GM18858 (cell line): ENCODE measurements around the gene BLOC1S6.

Experiments used
- ATAC-seq: cut with Tn5 transposase; IDR thresholded peaks from one replicate; pipeline ENCODE4 v1.9.1; 2021; ENCODE audit not compliant: unreplicated experiment

Gene BLOC1S6, protein sequence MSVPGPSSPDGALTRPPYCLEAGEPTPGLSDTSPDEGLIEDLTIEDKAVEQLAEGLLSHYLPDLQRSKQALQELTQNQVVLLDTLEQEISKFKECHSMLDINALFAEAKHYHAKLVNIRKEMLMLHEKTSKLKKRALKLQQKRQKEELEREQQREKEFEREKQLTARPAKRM

DNA sequence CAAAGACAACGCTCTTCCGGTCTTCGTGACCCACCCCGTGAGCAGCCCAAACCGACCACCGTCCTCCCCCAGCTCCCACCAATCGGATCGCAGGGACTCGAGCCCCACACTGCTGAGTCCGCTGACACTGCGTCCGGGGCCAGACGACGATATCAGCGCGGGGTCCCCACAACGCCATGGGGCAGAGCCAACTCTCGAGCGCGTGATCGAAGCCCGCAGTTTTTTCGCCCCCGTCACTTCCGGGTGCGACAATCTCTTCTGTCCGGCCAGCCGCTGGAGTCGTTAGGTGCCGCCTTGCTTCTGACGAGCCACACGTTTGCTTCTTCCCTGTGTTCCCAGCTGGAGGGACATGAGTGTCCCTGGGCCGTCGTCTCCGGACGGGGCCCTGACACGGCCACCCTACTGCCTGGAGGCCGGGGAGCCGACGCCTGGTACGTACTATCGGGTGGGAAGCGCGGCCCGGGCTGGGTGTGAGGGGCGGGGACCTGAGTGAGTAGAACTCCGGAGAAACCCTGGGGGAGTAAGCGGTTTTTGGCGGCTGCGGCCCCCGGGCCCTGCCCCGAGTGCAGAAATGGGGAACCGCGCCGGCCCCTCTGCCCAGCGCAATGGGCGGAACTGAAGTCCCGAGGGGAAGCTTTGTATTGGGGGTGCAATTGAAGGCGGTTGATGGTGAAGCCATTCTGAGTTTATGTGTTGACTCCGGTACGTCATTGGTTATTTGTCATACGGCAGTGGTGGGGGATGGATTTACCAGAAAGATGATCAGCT is at the start of gene BLOC1S6:
TSS of gene BLOC1S6 (plus strand) at position 285 of the 768 bp plus-strand sequence. CDS start at position 350, 65 bp downstream.
- ATAC-seq = peak; percentile 56

DNA sequence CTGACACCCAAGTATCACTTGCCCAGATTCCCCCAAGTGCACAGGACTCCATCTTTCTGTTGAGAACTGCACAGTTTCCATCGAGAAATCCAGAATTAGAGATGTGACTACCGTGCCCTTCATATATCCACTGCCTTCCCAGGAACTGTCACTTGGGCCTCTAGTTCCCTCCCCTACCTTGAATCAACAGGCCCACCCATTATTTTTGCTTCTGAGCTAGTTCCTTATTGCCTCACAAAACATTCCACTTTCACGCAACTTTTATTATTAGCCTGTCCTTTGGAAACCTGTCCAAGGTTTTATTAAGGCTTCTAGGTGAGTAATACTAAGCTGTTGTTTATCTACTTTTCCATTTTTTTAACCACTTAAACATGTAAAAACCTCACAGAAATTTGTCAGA is 47.5 kb upstream of the BLOC1S6 start:
- ATAC-seq = no peak

DNA sequence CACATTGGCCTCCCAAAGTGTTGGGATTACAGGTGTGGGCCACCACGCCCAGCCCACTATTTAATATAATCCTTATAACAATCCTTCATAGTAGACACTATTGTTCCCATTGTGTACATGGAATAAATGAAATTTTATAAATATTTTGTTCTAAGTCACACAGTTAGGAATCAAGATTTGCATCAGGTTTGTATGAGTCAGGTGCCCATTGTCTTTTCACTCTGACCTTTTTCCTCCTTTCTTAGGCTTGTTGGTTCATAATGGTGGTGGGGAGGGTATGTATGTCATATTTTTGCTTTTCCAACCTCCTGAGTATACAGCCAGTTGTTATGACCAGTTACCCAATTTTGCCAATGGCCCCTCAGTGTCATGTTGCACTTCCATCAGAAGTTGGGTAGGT is 46.6 kb upstream of the BLOC1S6 start:
- ATAC-seq = no peak

DNA sequence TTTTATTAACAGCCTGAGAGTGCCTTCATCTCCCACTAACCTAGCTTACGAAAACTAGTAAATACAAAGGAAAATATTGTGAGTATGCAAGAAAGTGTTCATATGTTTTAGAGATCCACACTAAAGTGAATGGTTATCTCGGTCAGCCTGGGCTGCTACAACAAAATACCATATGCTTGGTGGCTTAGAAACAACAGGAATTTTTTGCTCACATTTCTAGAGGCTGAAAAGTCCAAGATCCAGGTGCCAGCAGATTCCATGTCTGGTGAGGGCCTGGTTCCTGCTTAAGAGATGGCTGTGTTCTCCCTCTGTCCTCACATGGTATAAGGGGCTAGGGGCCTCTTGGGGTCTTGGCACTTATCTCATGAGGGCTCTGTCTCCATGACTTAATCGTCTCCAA is 44.1 kb upstream of the BLOC1S6 start:
- no peak for ATAC-seq

DNA sequence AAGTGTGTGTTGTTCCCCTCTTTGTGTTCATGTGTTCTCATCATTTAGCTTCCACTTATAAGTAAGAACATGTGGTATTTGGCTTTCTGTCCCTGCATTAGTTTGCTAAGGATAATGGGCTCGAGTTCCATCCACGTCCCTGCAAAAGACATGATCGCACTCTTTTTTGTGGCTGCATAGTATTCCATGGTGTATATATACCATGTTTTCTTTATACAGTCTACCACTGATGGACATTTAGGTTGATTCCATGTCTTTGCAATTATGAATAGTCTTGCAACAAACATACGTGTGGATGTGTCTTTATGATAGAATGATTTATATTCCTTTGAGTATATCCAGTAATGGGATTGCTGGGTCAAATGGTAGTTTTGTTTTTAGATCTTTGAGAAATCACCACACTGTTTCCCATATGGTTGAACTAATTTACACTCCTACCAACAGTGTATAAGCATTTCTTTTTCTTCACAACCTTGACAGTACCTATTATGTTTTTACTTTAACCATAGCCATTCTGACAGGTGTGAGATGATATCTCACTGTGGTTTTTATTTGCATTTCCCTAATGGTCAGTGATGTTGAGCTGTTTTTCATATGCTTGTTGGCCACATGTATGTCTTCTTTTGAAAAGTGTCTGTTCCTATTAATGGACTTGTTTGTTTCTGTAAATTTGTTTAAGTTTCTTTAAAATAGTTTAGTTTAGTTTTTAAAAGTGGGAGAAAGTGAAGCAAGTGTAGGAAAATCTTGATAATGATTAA is 42.7 kb upstream of the BLOC1S6 start:
- no peak for ATAC-seq

DNA sequence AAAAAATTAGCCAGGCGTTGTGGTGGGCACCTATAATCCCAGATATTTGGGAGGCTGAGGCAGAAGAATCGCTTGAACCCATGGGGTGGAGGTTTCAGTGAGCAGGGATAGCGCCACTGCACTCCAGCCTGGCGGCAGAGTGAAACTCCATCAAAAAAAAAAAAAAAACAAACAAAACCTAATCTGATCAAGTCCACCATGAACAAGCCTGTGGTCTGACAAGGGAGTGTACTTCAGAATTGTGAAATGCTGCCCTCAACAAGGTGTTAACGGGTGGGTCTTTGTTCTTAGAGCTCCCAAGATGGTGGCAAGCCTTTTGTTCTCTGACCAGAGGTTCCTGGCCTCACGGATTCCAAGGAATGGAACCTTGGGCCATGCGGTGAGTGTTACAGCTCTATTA is 40.4 kb upstream of the BLOC1S6 start:
- ATAC-seq = no peak

DNA sequence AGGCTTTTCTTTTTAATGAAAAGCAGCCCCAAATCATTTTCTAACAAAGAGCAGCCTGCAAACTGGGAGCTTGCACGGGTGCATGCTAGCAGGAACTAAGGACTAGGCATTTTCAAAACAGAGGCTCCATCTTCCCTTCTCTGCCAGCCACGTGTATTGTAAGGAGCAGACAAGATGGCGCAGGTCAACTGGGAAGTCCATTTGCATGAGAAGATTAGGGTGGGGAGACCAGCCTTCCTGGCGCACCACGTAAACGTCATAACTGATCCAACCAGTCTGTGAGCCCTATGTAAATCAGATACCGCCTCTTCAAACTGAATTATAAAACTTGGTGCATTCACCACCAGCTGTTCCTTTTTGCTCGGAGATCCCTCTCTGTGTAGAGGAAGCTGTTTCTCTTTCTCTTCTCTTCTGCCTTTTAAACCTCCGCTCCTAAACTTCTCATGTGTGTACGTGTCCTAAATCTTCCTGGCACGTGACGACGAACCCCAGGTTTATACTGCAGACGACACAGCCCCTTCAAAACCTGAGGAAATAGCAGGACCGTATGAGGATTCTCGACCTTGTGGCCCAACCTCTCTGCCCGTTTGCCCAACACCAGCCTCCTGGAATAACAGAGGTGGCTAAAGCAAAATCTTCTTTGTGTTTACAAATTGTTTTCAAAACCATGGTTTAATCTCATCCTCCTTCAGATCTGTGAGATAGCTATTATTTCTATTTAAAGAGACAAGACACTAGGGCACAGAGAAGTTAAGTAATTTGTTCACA is 38.2 kb upstream of the BLOC1S6 start:
- no peak for ATAC-seq

DNA sequence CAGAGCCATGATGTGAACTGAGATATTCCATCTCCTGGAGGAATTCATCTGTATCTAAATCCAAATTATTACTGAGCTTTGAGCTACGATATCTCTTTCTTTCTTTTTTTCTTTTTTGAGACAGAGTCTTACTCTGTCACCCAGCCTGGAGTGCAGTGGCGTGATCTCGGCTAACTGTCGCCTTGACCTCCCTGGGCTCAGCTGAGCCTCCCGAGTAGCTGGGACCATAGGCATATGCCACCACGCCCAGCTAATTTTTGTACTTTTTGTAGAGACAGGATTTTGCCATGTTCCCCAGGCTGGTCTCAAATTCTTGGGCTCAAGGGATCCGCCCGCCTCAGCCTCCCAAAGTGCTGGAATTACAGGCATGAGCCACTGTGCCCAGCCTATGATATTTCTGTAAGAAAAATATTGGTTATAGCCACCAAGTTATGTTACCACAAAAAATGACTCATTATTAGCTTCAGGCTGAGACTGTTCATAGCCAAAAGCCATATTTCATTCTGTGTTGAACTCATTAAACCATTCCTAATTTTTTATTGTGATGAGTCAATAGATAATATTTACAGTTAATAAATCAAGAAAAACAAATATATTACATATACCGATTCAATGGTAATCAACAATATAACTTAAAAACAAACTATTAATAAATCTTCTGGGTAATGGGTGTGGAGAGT is 37.5 kb upstream of the BLOC1S6 start:
- ATAC-seq = no peak

DNA sequence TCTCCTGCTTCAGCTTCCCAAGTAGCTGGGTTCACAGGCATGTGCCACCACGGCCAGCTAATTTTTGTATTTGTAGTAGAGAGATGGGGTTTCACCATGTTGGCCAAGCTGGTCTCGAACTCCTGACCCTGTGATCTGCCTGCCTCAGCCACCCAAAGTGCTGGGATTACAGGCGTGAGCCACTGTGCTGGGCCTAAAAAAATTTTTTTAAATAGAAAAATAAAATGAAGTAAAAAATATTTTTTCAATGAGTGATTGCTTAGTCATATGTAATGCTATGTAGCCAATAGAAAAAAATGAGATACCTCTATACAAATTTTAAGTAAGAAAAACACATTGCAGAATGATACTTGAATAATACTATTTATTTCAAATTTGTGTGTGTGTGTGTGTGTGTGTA is 36.7 kb upstream of the BLOC1S6 start:
- no peak for ATAC-seq

DNA sequence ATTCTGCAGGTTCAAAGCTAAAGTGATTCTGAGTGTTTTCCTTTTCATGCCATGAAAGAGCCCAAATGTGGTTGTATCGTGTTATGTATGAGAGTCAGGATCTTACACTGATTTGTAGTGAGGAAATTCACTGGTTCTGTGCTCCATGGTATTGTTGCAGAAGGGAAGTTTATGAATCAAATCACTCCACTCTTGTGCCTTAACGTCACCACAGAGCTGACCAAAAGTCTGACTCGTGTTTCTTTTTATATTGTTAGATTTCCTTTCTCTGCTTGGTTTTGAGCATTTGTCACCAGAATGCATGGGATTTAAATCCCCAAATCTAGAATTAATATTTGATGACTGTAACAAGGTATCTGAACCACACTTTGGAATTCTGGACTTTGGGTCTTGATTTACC is 35.5 kb upstream of the BLOC1S6 start:
- no peak for ATAC-seq

DNA sequence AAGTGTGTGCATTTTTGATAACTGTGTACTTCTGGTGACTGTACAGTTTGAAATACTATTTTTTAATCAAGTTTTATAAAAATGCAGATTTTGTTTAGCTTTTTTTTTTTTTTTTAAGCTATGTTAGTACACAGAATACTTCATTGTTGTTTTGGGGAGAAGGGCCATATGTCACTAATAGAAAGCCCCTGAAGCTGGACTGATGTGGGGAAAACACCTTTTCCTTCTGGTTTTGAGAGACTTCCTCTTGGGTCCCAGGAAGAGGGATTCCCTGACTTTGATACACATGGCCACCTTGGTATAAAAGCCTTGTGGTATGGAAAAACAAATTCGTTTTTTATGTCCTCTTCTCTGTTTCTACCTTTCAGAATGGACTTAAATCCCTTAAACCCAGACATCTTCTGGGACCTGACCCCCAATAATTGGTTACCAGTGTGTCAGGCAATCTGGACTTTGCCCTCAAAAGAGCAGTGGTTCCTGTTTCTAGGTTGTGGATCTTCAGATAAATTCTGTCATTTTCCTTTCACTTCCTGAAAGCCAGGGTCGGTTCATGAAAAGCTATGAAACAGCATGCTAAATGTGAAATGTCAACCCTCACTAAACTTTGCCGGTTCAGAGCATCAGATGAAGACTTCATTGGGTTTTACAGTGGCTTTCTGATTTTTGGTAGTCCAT is 31.1 kb upstream of the BLOC1S6 start:
- ATAC-seq = no peak

DNA sequence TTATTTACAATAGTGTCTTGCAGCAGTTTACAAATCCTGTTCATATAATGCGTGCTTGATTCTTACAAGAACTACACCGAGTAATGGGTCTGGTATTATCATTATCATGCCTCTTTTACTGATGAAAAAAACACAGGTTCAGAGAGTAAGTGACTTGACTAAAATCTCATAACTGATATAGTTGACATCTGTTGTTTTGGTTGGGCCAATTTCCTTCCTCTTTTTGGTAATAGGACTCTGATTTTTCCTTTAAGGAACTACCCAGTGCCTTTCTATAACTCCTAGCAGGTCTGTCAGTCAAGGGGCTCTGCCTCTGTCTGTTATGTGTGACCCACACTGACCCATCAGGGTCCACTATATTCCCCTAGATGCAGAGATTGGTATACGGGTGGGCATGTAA is 14.6 kb upstream of the BLOC1S6 start:
- ATAC-seq = no peak

DNA sequence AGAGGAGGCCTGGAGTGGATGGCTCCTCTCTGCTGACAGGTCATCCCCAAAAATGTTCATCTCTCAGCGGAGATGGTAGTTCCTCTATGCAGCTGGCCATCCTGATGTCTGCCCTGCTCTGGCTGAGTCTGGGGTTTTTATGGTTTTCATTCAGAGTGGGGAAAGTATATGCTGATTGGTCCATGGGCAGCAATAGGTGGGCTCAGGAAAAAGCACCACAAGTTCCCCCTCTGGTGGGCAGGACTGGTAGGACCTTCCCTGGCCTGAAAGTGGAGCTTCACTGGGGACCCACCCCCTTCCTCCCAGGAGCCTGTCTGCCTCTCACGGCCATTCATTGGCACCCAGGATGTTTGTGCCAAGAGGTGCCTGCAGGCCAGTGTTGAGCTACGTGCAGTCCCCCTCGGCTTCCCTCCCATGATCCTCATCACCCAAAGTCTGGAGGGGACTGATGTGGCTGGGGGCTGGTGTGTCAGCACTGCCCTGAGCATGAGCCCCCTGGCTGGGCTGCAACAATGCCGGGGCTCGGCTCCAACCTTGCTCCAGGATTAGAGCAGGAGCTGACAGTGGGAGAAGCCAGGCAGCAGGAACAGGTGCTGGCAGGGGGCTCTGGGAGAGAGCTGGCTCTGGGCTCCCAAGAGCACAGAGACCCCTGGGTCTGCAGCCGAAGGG is 13.1 kb upstream of the BLOC1S6 start:
- ATAC-seq = no peak

DNA sequence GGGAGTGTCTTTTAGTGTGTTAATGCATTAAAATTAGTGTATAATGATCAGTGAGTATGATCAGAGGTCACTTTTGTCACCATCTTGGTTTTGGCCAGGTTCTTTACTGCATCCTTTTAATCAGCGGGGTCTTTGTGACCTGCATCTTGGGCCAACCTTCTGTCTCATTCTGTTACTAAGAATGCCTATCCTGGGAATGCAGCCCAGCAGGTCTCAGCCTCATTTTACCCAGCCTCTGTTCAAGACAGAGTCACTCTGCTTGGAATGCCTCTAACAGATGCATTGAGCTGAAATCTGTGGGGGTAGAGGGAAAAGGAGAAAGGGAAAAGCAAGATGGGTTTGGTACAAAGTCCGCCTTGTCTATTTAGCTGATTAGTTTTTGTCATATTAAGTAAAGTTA is 5.3 kb upstream of the BLOC1S6 start:
- no peak for ATAC-seq

DNA sequence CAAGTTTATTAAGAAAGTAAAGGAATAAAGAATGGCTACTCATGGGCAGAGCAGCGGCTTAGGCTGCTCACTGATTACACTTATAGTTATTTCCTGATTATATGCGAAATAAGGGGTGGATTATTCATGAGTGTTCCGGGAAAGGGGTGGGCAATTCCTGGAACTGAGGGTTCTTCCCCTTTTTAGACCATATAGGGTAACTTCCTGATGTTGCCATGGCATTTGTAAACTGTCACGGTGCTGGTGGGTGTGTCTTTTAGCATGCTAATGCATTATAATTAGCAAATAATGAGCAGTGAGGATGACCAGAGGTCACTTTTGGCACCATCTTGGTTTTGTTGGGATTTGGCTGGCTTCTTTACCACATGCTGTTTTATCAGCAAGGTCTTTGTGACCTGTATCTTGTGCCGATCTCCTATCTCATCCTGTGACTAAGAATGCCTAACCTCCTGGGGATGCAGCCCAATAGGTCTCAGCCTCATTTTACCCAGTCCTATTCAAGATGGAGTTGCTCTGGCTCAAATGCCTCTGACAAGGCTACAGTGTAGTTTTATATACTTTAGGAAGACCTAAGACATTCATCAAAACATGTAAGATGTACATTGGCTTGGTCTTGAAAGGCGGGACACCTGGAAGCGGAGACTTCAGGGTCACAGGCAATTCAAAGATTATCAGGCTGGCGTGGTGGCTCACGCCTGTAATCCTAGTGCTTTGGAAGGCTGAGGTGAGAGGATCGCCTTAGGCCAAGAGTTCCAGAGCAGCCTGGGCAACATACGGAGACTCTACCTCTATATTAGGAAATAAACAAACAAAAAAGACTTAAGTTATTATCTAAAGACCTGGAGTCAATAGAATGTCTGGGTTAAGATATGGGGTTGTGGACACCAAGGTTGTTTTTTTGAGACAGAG is 3.2 kb upstream of the BLOC1S6 start:
- no peak for ATAC-seq

DNA sequence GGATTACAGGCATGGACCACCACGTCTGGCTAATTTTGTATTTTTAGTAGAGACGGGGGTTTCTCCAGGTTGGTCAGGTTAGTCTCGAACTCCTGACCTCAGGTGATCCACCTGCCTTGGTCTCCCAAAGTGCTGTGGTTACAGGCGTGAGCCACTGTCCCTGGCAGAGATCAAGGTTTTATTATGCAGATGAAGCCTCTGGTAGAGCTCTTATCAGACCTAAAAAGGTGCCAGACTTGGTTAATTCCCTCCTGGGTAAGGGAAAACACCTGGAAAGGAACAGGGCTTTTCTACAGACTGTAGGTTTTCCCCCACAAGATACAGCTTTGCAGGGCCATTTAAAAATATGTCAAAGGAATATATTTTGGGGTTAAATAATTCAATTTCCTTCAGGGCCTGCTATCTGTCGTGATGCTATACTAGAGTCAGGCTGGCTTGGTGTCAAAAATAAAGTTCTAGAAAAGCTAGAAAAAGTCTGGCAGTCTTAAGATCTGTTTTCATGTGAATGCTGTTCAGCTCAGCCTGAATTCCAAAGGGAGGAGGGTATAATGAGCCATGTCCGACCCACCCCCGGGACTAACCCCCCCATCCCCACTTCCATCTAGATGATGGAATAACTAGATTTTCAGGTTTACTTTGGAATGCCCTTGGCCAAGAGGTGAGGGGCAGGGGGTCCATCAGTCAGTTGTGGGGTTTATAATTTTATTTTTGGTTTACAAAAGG is 1.9 kb upstream of the BLOC1S6 start:
- ATAC-seq = no peak

DNA sequence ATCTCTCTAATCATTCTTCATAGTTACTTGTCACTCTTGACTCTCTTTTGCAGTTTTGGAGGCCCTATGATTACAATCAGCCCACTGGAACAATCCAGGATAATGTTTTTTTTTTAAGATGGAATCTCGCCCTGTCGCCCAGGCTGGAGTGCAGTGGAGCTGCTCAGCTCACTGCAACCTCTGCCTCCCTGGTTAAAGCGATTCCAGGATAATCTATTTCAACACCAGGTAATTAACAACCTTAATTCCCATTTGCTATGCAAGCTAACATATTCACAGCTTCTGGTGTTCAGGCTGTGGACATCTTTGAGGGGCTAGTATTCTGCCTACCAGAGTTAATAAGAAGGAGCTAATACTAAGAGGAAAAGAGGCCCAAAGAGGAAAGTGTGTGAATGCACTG is 1.1 kb upstream of the BLOC1S6 start:
- no peak for ATAC-seq

DNA sequence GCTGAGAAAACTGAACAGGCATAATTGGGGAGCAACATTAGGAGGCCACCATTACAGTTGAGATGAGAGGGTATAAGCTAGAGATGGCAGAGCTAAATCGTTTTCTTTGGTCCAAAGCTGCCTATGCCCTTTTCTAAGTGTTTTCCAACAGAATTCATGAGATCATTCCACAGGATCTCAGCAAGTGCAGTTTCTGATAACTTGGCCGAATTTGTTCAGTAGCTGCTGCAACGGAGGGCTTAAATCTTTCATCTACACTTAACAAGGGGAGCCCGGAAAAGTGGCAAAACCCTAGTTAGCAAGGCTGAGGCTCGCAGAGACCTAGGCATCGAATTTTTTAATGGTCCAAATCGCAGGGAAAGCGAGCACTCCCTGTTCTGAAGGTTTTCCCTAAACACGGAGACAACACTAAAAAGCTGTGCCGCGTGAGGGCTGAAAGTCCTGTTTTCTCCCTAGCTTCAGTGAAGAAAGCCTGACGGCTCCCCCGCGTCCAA is 531 bp upstream of the BLOC1S6 start:
- ATAC-seq = peak; percentile 2
